GM23248 (cell line): Measurements from ENCODE around the gene NCF2. TPM values are rescaled to one million over a fixed set of nuclear protein-coding genes. Genes with fewer than 3 reads are reported as not detected.
"Not testable (repeated sequence)": the region's sequence is repeated elsewhere in the genome, so short reads cannot be mapped to it uniquely, and the experiment has no call there.

Source experiments
- DNase-seq: peaks from one replicate; pipeline ENCODE4 v3.0.0-alpha.2; 2015
- H2AFZ ChIP-seq: fragments of 200-600 bp; sonication (generic); 2 replicates; pipeline ENCODE4 v1.6.1; 2016; ENCODE audit warnings: antibody characterized with exemption
- H3F3A ChIP-seq: fragments of 200-600 bp; sonication (generic); 2 replicates; pipeline ENCODE4 v1.6.1; 2016; ENCODE audit warnings: mild to moderate bottlenecking, antibody characterized with exemption, mixed run types; ENCODE audit not compliant: insufficient read depth
- H3K27ac ChIP-seq: fragments of 200-600 bp; sonication (generic); 2 replicates; pipeline ENCODE4 v1.5.1; 2016; ENCODE audit warnings: mild to moderate bottlenecking
- H3K27me3 ChIP-seq: fragments of 200-600 bp; sonication (generic); replicated peaks from 2 replicates; pipeline ENCODE4 v1.6.1; 2016; ENCODE audit warnings: mild to moderate bottlenecking; ENCODE audit not compliant: insufficient read depth
- H3K36me3 ChIP-seq: fragments of 200-600 bp; sonication (generic); 2 replicates; pipeline ENCODE4 v1.6.1; 2016; ENCODE audit warnings: low read depth, mild to moderate bottlenecking
- H3K4me1 ChIP-seq: fragments of 200-600 bp; sonication (generic); 2 replicates; pipeline ENCODE4 v1.6.1; 2016; ENCODE audit warnings: mild to moderate bottlenecking; ENCODE audit not compliant: insufficient read depth
- H3K4me2 ChIP-seq: fragments of 200-600 bp; sonication (generic); one replicate; pipeline ENCODE4 v1.6.1; 2016; ENCODE audit warnings: mild to moderate bottlenecking; ENCODE audit not compliant: unreplicated experiment
- H3K4me3 ChIP-seq: fragments of 200-600 bp; sonication (generic); 2 replicates; pipeline ENCODE4 v1.5.1; 2016; ENCODE audit warnings: mild to moderate bottlenecking
- H3K79me2 ChIP-seq: fragments of 200-600 bp; sonication (generic); 2 replicates; pipeline ENCODE4 v1.6.1; 2016; ENCODE audit warnings: mild to moderate bottlenecking; ENCODE audit not compliant: insufficient read depth
- H3K9ac ChIP-seq: fragments of 200-600 bp; sonication (generic); 2 replicates; pipeline ENCODE4 v1.6.1; 2016; ENCODE audit warnings: mild to moderate bottlenecking
- H3K9me2 ChIP-seq: fragments of 200-600 bp; sonication (generic); 2 replicates; pipeline ENCODE4 v1.6.1; 2016; ENCODE audit warnings: mixed run types, mild to moderate bottlenecking, moderate library complexity; ENCODE audit not compliant: insufficient read depth
- H3K9me3 ChIP-seq: fragments of 200-600 bp; sonication (generic); one replicate; pipeline ENCODE4 v1.6.1; 2017; ENCODE audit warnings: low read depth
- H4K20me1 ChIP-seq: fragments of 200-600 bp; sonication (generic); 2 replicates; pipeline ENCODE4 v1.6.0; 2016; ENCODE audit not compliant: insufficient read depth
- EZH2 ChIP-seq: fragments of 200-600 bp; sonication (generic); IDR thresholded peaks from 2 replicates; pipeline ENCODE4 v1.6.1; 2018; ENCODE audit warnings: antibody characterized with exemption, mild to moderate bottlenecking; ENCODE audit not compliant: insufficient read depth, poor library complexity, severe bottlenecking
- EZH2phosphoT487 ChIP-seq: fragments of 200-600 bp; sonication (generic); IDR thresholded peaks from 2 replicates; pipeline ENCODE4 v1.6.1; 2018; ENCODE audit warnings: antibody characterized with exemption, moderate library complexity, mild to moderate bottlenecking, low read depth; ENCODE audit not compliant: insufficient read depth
- WGBS, 2 experiments: methylation state at CpG; one replicate each; pipeline ENCODE4 v1.1.6; 2015 to 2017; ENCODE audit warnings: low lambda C conversion rate in 2 of 2, low coverage in 1 of 2; ENCODE audit errors: missing lambda C conversion rate in 2 of 2; 5-methylcytosine and 5-hydroxymethylcytosine counted together
- in situ Hi-C: fragments of 300-500 bp; cut with MboI; formaldehyde crosslinking; loops from 2 replicates; pipeline ENCODE4 v1.15.0; 2020
- polyA plus RNA-seq: library from polyadenylated mRNA; unstranded; fragments of >200 nt; fragmentation: Nextera tagmentation; extraction: Ambion mirVana; gene quantifications from 2 replicates; pipeline ENCODE4 v1.2.1, GENCODE V29; 2016
- total RNA-seq: library from RNA; depleted of rRNA; stranded (reverse); fragments of >200 nt; shearing (Covaris generic); gene quantifications from 2 replicates; pipeline ENCODE4 v1.2.3, GENCODE V29; 2014

NCF2 gene
- total and polyA plus RNA-seq, 2 experiments from 2014 or later: 0.41 TPM; not detected in 1

DNA sequence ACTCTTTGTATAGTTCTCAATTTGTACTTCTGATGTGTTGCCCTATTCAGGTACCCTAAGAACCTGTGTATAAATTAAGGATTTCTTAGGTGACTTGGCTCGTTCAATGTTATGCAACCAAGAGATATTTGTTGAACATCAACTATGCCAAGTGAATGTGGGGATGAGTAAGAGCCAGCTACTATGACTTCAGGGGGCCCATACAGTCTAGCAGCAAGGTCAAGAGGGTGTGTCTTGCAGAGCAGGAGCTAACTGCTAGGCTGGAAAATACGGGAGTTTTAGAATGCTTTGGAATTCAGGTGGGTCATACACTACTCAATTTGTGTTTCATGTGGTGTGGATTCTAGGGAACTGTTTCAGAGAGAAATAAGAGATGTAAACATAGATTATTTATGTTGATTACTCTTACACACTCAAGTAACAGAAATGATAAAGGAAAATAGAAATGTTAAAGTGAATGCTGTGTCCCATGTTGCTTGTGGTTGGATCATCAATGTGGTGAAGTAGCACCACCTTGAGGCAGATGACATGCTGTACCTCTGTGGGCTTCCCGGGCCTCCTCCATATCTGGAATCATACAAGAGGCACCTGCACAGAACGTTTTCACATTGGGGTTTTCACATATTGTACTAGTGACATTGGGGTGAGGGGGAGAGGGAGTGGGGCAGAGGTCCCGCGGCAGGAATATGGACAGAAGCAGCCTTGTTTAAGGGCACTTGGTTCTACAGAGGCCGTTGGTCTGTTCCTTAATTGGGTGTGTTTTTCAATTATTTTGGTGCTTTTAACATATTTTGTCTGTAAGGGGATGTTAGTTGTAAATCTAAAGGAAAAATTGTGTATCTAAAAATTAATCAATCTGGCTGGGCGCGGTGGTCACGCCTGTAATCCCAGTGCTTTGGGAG lies 32.9 kb upstream of the NCF2 start:
- Histone ChIP-seq H3K4me3 (no peak overlapping the region), H2AFZ (no peak overlapping the region), H3K36me3 (peaks cover 30% of the 10 kb centered on the region), H3K4me2 (peak overlapping the region; percentile 16), H4K20me1 (no peaks in the 10 kb centered on the region), H3K9ac (no peak overlapping the region), H3F3A (peaks cover 57% of the 10 kb centered on the region), H3K9me3 (no peaks in the 10 kb centered on the region), H3K27me3 (no peaks in the 10 kb centered on the region), H3K27ac (peak overlapping the region; percentile 44), H3K4me1 (peaks cover 33% of the 10 kb centered on the region), H3K79me2 (peaks cover 28% of the 10 kb centered on the region), H3K9me2 (no peaks in the 10 kb centered on the region)
- no peak for TF ChIP-seq EZH2
- TF ChIP-seq EZH2phosphoT487: no peak
- peak; percentile 82 for DNase-seq
- 51 to 62% methylated on average over 10 of the region's 10 CpGs for WGBS, 2 experiments
- in situ Hi-C loops: no loop called here

DNA sequence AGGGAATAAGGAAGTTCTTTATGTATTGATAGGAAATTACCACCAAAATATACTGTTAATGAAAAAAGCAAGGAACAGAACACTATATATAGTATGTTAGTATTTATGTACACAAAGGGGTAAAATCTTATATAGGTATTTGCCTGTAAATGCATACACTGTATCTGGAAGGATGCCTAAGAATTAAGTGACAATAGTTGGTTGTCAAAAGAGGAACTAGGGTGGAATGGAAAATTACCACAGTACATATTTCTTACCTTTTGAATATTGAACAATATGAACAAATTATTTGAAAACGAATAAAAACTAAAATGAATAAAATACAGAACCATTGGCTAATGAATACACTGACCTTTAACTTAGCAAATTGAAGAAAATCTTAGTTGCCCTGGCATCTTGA lies 31.8 kb upstream of the NCF2 start:
- H3K9me3 ChIP-seq: no peaks in the 10 kb centered on the region
- peaks cover 52% of the 10 kb centered on the region for H3F3A ChIP-seq
- H4K20me1 ChIP-seq: no peaks in the 10 kb centered on the region
- H3K27me3 ChIP-seq: no peaks in the 10 kb centered on the region
- peaks cover 17% of the 10 kb centered on the region for H3K79me2 ChIP-seq
- TF ChIP-seq EZH2phosphoT487 (no peak), EZH2 (no peak)
- no peaks in the 10 kb centered on the region for H3K9me2 ChIP-seq
- no peak overlapping the region for H2AFZ ChIP-seq
- H3K36me3 ChIP-seq: peaks cover 23% of the 10 kb centered on the region
- 45 to 51% methylated on average over 1 of the region's 1 CpG for WGBS, 2 experiments
- no peak overlapping the region for H3K4me3 ChIP-seq
- no peak overlapping the region for H3K9ac ChIP-seq
- in situ Hi-C loops: no loop called here
- peak overlapping the region; percentile 44; the same call in 1 of the 2 replicates for H3K27ac ChIP-seq
- no peak overlapping the region for H3K4me2 ChIP-seq
- H3K4me1 ChIP-seq: peaks cover 29% of the 10 kb centered on the region
- DNase-seq: no peak

DNA sequence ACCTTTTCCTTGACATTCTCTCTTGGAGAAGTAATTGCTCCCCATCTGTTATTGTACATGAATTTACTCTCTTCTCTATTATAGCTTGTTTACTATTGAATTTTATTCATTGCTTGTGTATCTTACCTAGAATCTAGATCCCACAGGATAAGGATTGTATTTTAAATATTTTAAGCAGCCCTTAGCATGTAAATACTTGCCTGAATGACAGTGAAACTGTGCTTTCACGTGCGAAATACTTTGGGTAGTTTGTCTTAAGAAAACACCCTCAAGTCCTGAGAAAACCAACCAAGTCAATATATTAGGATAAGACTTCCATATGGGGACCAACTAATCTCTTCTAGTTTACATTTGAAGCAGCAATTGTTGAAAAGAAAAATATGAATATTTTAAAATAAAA lies 30.1 kb upstream of the NCF2 start:
- H3K27ac ChIP-seq: no peak overlapping the region
- DNase-seq: no peak
- no peaks in the 10 kb centered on the region for H3K9me2 ChIP-seq
- H3K36me3 ChIP-seq: peaks cover 9% of the 10 kb centered on the region
- H3K27me3 ChIP-seq: no peaks in the 10 kb centered on the region
- H3K4me2 ChIP-seq: no peak overlapping the region
- H3K9ac ChIP-seq: no peak overlapping the region
- H3F3A ChIP-seq: peaks cover 35% of the 10 kb centered on the region
- no peaks in the 10 kb centered on the region for H4K20me1 ChIP-seq
- H2AFZ ChIP-seq: no peak overlapping the region
- 0 out of 2 replicates have a peak, but pooled peaks cover 1% of the 10 kb centered on the region for H3K79me2 ChIP-seq
- no peak for TF ChIP-seq EZH2
- TF ChIP-seq EZH2phosphoT487: no peak
- peaks cover 13% of the 10 kb centered on the region for H3K4me1 ChIP-seq
- H3K9me3 ChIP-seq: no peaks in the 10 kb centered on the region
- in situ Hi-C loops: no loop called here
- WGBS, 2 experiments: 68 to 74% methylated on average over 2 of the region's 2 CpGs
- no peak overlapping the region for H3K4me3 ChIP-seq

DNA sequence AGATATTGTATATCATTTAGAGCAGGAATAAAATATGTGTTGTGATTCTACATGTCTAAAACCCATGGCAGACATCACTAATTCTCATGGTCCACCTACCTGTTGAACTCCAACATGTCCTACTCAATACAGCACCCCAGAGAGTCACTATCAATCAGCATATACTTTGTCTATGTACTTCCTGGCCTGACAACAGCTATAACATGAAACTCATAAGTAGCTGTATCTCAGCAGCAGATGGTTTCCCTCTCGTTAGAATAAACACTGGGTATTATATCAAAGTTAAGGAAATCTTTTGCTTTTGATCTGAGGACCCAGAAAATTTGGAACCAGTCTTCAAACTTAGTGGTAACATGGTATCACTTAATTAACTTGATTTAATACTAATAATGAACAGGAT lies 29.5 kb upstream of the NCF2 start:
- Histone ChIP-seq H3K9me3 (no peaks in the 10 kb centered on the region), H4K20me1 (no peaks in the 10 kb centered on the region), H3K4me3 (no peak overlapping the region), H3K9ac (no peak overlapping the region), H3K9me2 (no peaks in the 10 kb centered on the region), H3K4me2 (no peak overlapping the region), H3F3A (peaks cover 29% of the 10 kb centered on the region), H3K27me3 (no peaks in the 10 kb centered on the region), H3K36me3 (peaks cover 4% of the 10 kb centered on the region), H3K4me1 (peaks cover 13% of the 10 kb centered on the region), H2AFZ (no peak overlapping the region), H3K79me2 (no peaks in the 10 kb centered on the region), H3K27ac (no peak overlapping the region)
- no peak for DNase-seq
- WGBS, 2 experiments: 95 to 97% methylated on average over 1 of the region's 1 CpG
- TF ChIP-seq EZH2 (no peak), EZH2phosphoT487 (no peak)
- in situ Hi-C loops: no loop called here

DNA sequence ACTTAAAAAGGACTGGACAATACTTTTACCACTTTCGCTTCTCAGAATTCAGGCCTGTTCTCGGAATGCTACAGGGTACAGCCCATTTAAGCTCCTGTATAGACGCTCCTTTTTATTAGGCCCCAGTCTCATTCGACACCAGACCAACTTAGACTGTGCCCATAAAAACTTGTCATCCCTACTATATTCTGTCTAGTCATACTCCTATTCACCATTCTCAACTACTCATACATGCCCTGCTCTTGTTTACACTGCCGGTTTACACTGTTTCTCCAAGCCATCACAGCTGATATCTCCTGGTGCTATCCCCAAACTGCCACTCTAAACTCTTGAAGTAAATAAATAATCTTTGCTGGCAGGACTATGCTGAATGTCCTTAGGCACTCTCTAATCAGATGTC lies 27.9 kb upstream of the NCF2 start:
- H3K79me2 ChIP-seq, H3K27me3 ChIP-seq, H3K4me3 ChIP-seq, H2AFZ ChIP-seq, H4K20me1 ChIP-seq, H3K4me2 ChIP-seq, H3K9me3 ChIP-seq, H3K4me1 ChIP-seq, H3K36me3 ChIP-seq, in situ Hi-C loops, DNase-seq, H3K9me2 ChIP-seq, H3K9ac ChIP-seq, H3K27ac ChIP-seq: not testable (repeated sequence)
- H3F3A ChIP-seq: peaks cover 25% of the 10 kb centered on the region
- 78 to 86% methylated on average over 3 to 5 of the region's 5 CpGs for WGBS, 2 experiments

DNA sequence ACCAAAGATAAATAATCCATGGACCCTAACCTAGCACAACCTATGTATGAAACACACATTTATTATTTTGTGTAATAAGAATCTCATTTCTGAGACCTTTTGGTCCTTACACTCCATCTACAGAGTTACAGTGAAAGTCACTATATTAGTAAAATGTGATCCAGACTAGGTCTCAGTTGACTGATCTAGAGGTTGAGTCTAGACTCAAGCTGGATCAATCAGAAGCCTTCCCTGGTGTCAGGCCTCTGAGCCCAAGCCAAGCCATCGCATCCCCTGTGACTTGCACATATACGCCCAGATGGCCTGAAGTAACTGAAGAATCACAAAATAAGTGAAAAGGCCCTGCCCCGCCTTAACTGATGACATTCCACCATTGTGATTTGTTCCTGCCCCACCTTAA lies 22.7 kb upstream of the NCF2 start:
- 90 to 93% methylated on average over 3 of the region's 3 CpGs for WGBS, 2 experiments
- in situ Hi-C loops, H3K4me2 ChIP-seq, H3K9ac ChIP-seq, H3K9me2 ChIP-seq, H3K9me3 ChIP-seq, DNase-seq, H4K20me1 ChIP-seq, H3K27ac ChIP-seq, H3K4me3 ChIP-seq, H3K36me3 ChIP-seq, H3K79me2 ChIP-seq, H3K27me3 ChIP-seq, H2AFZ ChIP-seq: not testable (repeated sequence)
- Histone ChIP-seq H3F3A (peaks cover 29% of the 10 kb centered on the region), H3K4me1 (peaks cover 28% of the 10 kb centered on the region)
